Measurements from ENCODE around the gene ADCY1. TPM values are rescaled to one million over a fixed set of nuclear protein-coding genes. Genes with fewer than 3 reads are reported as not detected.

The ADCY1 gene
- total RNA-seq, 3 donors from 2014 or later (not counting 1 experiment from before 2014, with no cell fraction given), result 0.02 to 0.15 TPM; not detected in 1

GRCh38 chr7:45625714-45626440 lies 51.7 kb downstream of the ADCY1 start:
- no peak for DNase-seq
- H3K9me3 ChIP-seq (ENCODE audit: control insufficient read depth, insufficient read depth, low read length), result peaks cover 3% of the 10 kb centered on the region
- no peak overlapping the region for H3K4me3 Mint-ChIP-seq
- WGBS (ENCODE audit: insufficient coverage), result 89% methylated on average over 13 of the region's 13 CpGs
- TF ChIP-seq CTCF (IDR thresholded peaks at IDR 0.05), result no peak
- no peak overlapping the region for H3K27ac Mint-ChIP-seq
- no peak for ATAC-seq
- no peaks in the 10 kb centered on the region for H3K36me3 Mint-ChIP-seq
- no peaks in the 10 kb centered on the region for H3K36me3 ChIP-seq (ENCODE audit: control insufficient read depth, insufficient read depth, low read length)
- no peak overlapping the region for H3K27ac ChIP-seq (ENCODE audit: low read length)
- no peak overlapping the region for H3K4me3 ChIP-seq (ENCODE audit: low read length)
- no peaks in the 10 kb centered on the region for H3K4me1 Mint-ChIP-seq
- no peaks in the 10 kb centered on the region for H3K27me3 ChIP-seq (ENCODE audit: control insufficient read depth, insufficient read depth, low read length)
- no peaks in the 10 kb centered on the region for H3K4me1 ChIP-seq (ENCODE audit: control insufficient read depth, insufficient read depth, low read length)
- H3K9me3 Mint-ChIP-seq, result peaks cover 0 to 3% of the 10 kb centered on the region in 2 donors
- intact Hi-C loops (cut with micrococcal nuclease), result no loop called here
- H3K27me3 Mint-ChIP-seq (ENCODE audit: low read depth in 2 of 2), result peaks cover 0 to 2% of the 10 kb centered on the region in 2 donors

- no peak overlapping the region for H3K27ac Mint-ChIP-seq
These were observed 52.6 kb downstream of the ADCY1 start for GRCh38 chr7:45626441-45627430.

GRCh38 chr7:45627691-45628456 lies 53.7 kb downstream of the ADCY1 start:
- Mint-ChIP-seq H3K36me3 (no peaks in the 10 kb centered on the region), H3K27ac (no peak overlapping the region), H3K9me3 (peaks cover 0 to 3% of the 10 kb centered on the region in 2 donors), H3K4me1 (no peaks in the 10 kb centered on the region), H3K27me3 (ENCODE audit: low read depth in 2 of 2) (peaks cover 0 to 2% of the 10 kb centered on the region in 2 donors), H3K4me3 (no peak overlapping the region)
- Histone ChIP-seq H3K4me3 (ENCODE audit: low read length) (no peak overlapping the region), H3K27me3 (ENCODE audit: control insufficient read depth, insufficient read depth, low read length) (no peaks in the 10 kb centered on the region), H3K36me3 (ENCODE audit: control insufficient read depth, insufficient read depth, low read length) (no peaks in the 10 kb centered on the region), H3K27ac (ENCODE audit: low read length) (no peak overlapping the region), H3K9me3 (ENCODE audit: control insufficient read depth, insufficient read depth, low read length) (no peaks in the 10 kb centered on the region), H3K4me1 (ENCODE audit: control insufficient read depth, insufficient read depth, low read length) (no peaks in the 10 kb centered on the region)
- TF ChIP-seq CTCF (IDR thresholded peaks at IDR 0.05), result no peak
- DNase-seq (no peak), ATAC-seq (no peak)
- 86% methylated on average over 8 of the region's 8 CpGs for WGBS (ENCODE audit: insufficient coverage)
- intact Hi-C loops (cut with micrococcal nuclease), result no loop called here

More at GRCh38 chr7:45626441-45627430, 52.6 kb downstream of the ADCY1 start:
- Mint-ChIP-seq H3K36me3 (no peaks in the 10 kb centered on the region), H3K4me1 (no peaks in the 10 kb centered on the region), H3K27me3 (ENCODE audit: low read depth in 2 of 2) (peaks cover 0 to 2% of the 10 kb centered on the region in 2 donors), H3K4me3 (no peak overlapping the region), H3K9me3 (peaks cover 0 to 3% of the 10 kb centered on the region in 2 donors)
- H3K27me3 ChIP-seq (ENCODE audit: control insufficient read depth, insufficient read depth, low read length), result no peaks in the 10 kb centered on the region
- H3K9me3 ChIP-seq (ENCODE audit: control insufficient read depth, insufficient read depth, low read length), result no peaks in the 10 kb centered on the region
- DNase-seq (no peak), ATAC-seq (no peak)
- no peak for TF ChIP-seq CTCF (IDR thresholded peaks at IDR 0.05)
- 87% methylated on average over 9 of the region's 9 CpGs for WGBS (ENCODE audit: insufficient coverage)
- H3K4me1 ChIP-seq (ENCODE audit: control insufficient read depth, insufficient read depth, low read length), result no peaks in the 10 kb centered on the region
- no peak overlapping the region for H3K27ac ChIP-seq (ENCODE audit: low read length)
- H3K4me3 ChIP-seq (ENCODE audit: low read length), result no peak overlapping the region
- intact Hi-C loops (cut with micrococcal nuclease), result no loop called here
- no peaks in the 10 kb centered on the region for H3K36me3 ChIP-seq (ENCODE audit: control insufficient read depth, insufficient read depth, low read length)
